ENCODE results near the gene BCL11B. TPM values are rescaled to one million over a fixed set of nuclear protein-coding genes. Genes with fewer than 3 reads are reported as not detected.

The BCL11B gene
- total and polyA plus RNA-seq, 2 donors from 2014 or later, result 0.13 to 3.3 TPM

DNA sequence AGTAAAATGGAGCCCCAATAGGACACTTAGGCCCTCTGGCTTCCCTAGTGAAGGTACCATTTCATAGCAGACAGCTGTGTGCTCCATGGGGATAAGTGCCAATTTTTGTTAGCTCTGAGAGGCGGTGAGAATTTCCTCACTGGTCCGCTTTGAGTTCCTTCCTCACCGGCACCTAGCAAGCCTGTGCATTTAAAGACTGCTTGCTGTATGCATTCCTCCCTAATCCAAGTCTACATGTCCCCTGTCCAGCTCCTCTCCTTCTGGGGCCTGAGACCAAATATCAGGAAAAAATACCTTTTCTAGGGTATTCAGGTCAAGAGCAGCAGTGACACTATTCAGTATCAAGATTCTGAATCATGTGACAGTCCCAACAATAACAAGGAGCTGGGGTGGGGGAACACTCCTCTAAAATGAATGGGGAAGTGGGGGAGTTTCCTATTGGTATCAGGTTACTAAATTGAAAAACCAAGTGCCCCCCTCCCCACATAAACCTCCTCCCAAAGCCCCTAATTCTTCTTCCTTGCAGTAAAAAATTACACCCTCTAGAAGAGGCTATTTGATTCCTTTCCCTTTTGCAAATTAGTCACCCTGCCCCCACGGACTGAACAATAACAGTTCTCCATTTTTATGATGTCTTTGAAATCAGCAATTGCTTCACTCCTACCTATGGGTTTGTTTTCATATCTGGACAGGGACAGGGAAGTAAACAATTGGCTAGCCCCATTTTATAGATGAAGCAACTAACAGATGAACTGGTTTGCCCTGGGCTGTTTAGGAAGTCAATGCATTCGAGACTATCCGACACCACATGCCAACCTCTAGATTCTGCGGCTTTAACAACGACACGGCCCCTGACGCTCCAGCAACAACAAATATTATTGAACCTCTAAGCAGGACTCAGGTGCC is 28.9 kb downstream of the BCL11B start:
- intact Hi-C loops (cut with DNase I), result no loop called here
- H3K9ac ChIP-seq (ENCODE audit: low read length in 3 of 3), result no peak overlapping the region
- no peak overlapping the region for H3K4me3 ChIP-seq (ENCODE audit: low read length in 3 of 3)
- no peak overlapping the region for H3K27ac ChIP-seq (ENCODE audit: low read depth in 2 of 2, low read length in 2 of 2)
- H3K4me1 ChIP-seq (ENCODE audit: control insufficient read depth in 2 of 3, insufficient read depth in 2 of 3, low read depth in 1 of 3, low read length in 3 of 3), result peaks cover 0 to 2% (median 0%) of the 10 kb centered on the region in 3 donors
- no peaks in the 10 kb centered on the region for H3K9me3 ChIP-seq (ENCODE audit: control insufficient read depth in 2 of 3, insufficient read depth in 1 of 3, low read length in 3 of 3)
- no peak for FAIRE-seq
- TF ChIP-seq, protein P1, sequence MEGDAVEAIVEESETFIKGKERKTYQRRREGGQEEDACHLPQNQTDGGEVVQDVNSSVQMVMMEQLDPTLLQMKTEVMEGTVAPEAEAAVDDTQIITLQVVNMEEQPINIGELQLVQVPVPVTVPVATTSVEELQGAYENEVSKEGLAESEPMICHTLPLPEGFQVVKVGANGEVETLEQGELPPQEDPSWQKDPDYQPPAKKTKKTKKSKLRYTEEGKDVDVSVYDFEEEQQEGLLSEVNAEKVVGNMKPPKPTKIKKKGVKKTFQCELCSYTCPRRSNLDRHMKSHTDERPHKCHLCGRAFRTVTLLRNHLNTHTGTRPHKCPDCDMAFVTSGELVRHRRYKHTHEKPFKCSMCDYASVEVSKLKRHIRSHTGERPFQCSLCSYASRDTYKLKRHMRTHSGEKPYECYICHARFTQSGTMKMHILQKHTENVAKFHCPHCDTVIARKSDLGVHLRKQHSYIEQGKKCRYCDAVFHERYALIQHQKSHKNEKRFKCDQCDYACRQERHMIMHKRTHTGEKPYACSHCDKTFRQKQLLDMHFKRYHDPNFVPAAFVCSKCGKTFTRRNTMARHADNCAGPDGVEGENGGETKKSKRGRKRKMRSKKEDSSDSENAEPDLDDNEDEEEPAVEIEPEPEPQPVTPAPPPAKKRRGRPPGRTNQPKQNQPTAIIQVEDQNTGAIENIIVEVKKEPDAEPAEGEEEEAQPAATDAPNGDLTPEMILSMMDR (IDR thresholded peaks at IDR 0.05; ENCODE audit: borderline replicate concordance, extremely low read depth, insufficient read depth), result no peak
- no peak for DNase-seq
- H3K36me3 ChIP-seq (ENCODE audit: control insufficient read depth in 2 of 3, insufficient read depth in 3 of 3, low read length in 3 of 3), result no peaks in the 10 kb centered on the region
- peaks cover 6% of the 10 kb centered on the region for H3K27me3 ChIP-seq (ENCODE audit: control insufficient read depth, insufficient read depth, low read length)

DNA sequence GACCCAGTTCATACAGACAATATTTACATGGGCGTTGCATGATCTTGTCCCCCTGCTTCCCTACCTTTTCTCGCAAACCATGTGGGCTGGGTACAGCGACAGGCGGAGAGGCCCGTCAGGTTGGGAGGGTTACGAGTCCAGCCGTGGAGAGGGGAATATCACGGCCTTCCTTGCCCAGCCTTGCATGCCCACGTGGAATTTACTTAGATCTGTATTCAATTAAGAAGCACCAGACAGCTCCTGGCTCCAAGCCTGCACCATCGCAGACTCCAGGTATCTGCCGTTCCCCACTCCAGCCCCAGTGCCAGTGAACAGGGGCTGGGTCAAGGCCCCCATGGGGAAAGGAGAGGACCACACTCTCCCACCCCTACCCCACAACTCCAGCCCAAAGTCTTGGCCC is 29.8 kb downstream of the BCL11B start:
- intact Hi-C loops (cut with DNase I), result no loop called here
- H3K9ac ChIP-seq (ENCODE audit: low read length in 3 of 3), result no peak overlapping the region
- no peaks in the 10 kb centered on the region for H3K36me3 ChIP-seq (ENCODE audit: control insufficient read depth in 2 of 3, insufficient read depth in 3 of 3, low read length in 3 of 3)
- FAIRE-seq (no peak), DNase-seq (no peak)
- no peaks in the 10 kb centered on the region for H3K9me3 ChIP-seq (ENCODE audit: control insufficient read depth in 2 of 3, insufficient read depth in 1 of 3, low read length in 3 of 3)
- TF ChIP-seq, protein P1 (IDR thresholded peaks at IDR 0.05; ENCODE audit: borderline replicate concordance, extremely low read depth, insufficient read depth), result no peak
- H3K4me1 ChIP-seq (ENCODE audit: control insufficient read depth in 2 of 3, insufficient read depth in 2 of 3, low read depth in 1 of 3, low read length in 3 of 3), result peaks cover 0 to 2% (median 0%) of the 10 kb centered on the region in 3 donors
- peaks cover 4% of the 10 kb centered on the region for H3K27me3 ChIP-seq (ENCODE audit: control insufficient read depth, insufficient read depth, low read length)
- H3K27ac ChIP-seq (ENCODE audit: low read depth in 2 of 2, low read length in 2 of 2), result no peak overlapping the region
- no peak overlapping the region for H3K4me3 ChIP-seq (ENCODE audit: low read length in 3 of 3)

DNA sequence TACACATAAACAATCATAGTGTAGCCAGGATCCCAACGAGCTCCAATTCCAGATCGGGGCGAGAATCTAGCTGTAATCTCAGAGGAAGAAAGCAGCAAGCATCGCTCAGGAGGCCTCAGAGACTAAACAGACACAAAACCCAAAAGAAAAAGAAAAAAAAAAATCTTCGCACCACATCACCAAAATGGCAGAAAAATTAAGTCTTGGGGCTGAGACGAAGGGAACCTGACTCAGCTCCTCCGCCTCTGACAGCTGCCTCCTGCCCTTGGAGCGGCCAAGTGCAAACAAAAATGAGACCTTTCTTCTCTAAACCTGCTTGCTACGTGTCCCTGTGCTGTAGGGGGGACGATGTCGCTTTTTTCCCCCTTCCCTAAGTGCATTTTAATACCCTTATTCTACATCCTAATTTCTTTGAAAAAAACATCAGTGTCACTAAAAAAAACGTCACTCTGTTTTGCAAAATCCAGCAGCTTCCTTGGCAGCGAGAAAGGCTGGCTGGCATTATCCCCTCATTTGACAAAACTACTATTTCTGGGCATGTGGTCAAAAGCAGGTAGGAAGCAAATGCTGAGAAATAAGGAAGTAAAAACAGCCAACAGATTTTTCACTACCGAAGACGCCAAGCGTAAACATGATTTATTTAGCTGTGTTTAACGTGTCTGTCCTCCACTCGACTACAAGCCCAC is 30.5 kb downstream of the BCL11B start:
- Histone ChIP-seq H3K4me1 (ENCODE audit: control insufficient read depth in 2 of 3, insufficient read depth in 2 of 3, low read depth in 1 of 3, low read length in 3 of 3) (peaks cover 0 to 2% (median 0%) of the 10 kb centered on the region in 3 donors), H3K27me3 (ENCODE audit: control insufficient read depth, insufficient read depth, low read length) (no peaks in the 10 kb centered on the region), H3K9ac (ENCODE audit: low read length in 3 of 3) (no peak overlapping the region), H3K4me3 (ENCODE audit: low read length in 3 of 3) (no peak overlapping the region), H3K27ac (ENCODE audit: low read depth in 2 of 2, low read length in 2 of 2) (no peak overlapping the region), H3K9me3 (ENCODE audit: control insufficient read depth in 2 of 3, insufficient read depth in 1 of 3, low read length in 3 of 3) (no peaks in the 10 kb centered on the region), H3K36me3 (ENCODE audit: control insufficient read depth in 2 of 3, insufficient read depth in 3 of 3, low read length in 3 of 3) (no peaks in the 10 kb centered on the region)
- FAIRE-seq (no peak), DNase-seq (no peak)
- intact Hi-C loops (cut with DNase I), result no loop called here
- TF ChIP-seq, protein P1 (IDR thresholded peaks at IDR 0.05; ENCODE audit: borderline replicate concordance, extremely low read depth, insufficient read depth), result no peak
